Endometrial microvascular endothelial cells (primary cell): ENCODE results near the gene HMGXB3. TPM values are rescaled to one million over a fixed set of nuclear protein-coding genes. Genes with fewer than 3 reads are reported as not detected.

Experiments used
- in situ Hi-C: cut with HindIII; loops from 2 replicates; pipeline ENCODE4 v1.10.0; 2017; ENCODE audit warnings: low sequenced_read_pairs, low pct_unique_long_range_greater_than_20kb; ENCODE audit errors: inconsistent ontology term
- total RNA-seq: library from RNA; depleted of rRNA; stranded (reverse); fragments of >200 nt; gene quantifications from one replicate; pipeline ENCODE4 v1.2.3, GENCODE V29; 2015; ENCODE audit errors: inconsistent ontology term

Gene HMGXB3
- total RNA-seq, 1 donor from 2014 or later = 26.0 TPM

DNA sequence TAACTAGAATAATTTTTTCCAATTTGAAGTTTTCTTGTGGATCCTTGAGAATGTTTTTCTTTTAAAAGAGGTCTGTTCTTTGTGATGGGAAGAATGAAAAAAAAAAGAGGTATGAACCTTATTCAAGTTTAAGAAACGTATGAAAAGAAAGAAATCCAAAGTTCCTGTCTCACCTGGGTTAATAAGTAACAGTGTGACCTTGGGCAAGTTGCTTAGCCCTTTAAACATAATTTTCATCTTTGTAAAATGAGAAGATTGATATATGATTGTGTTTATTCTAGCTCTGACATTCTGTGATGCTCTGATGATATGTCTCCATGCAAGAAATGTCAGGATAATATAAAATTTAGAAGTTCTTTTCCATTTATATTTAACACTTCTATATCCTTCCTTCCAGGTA, 20.6 kb upstream of the HMGXB3 start:
- in situ Hi-C loops = no loop called here

DNA sequence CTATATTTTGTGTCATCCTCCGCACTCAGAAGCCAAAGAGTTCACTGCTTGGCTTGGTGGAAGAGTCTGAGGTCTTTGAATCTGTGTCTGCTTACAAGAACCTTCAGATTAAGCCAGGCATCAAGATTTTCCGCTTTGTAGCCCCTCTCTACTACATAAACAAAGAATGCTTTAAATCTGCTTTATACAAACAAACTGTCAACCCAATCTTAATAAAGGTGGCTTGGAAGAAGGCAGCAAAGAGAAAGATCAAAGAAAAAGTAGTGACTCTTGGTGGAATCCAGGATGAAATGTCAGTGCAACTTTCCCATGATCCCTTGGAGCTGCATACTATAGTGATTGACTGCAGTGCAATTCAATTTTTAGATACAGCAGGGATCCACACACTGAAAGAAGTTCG, 19.3 kb upstream of the HMGXB3 start:
- in situ Hi-C loops = no loop called here

GRCh38 chr5:149982505-149982904, 18.0 kb upstream of the HMGXB3 start:
- in situ Hi-C loops = no loop called here

DNA sequence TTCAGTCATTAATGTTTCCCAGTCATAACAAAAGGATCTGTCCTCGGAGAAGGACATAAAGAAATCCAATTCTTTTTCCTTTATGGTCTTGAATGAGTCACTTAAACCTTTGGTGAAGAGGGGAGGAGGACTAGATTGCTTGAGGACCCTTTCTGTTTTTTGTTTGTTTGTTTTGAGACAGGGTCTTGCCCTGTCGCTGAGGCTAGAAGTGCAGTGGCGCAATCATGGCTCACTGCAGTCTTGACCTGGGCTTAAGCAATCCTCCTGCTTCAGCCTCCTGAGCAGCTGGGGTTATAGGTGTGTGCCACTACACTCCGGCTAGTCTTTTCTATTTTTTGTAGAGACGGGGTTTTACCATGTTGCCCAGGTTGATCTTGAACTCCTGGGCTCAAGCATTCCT, 12.4 kb upstream of the HMGXB3 start:
- in situ Hi-C loops = no loop called here

GRCh38 chr5:149990518-149991376, 9.8 kb upstream of the HMGXB3 start:
- in situ Hi-C loops = no loop called here

GRCh38 chr5:149993471-149993870, 7.1 kb upstream of the HMGXB3 start:
- in situ Hi-C loops = no loop called here

GRCh38 chr5:149995385-149996204, 4.9 kb upstream of the HMGXB3 start:
- in situ Hi-C loops = no loop called here

GRCh38 chr5:149996205-149996890, 4.2 kb upstream of the HMGXB3 start:
- in situ Hi-C loops = no loop called here

DNA sequence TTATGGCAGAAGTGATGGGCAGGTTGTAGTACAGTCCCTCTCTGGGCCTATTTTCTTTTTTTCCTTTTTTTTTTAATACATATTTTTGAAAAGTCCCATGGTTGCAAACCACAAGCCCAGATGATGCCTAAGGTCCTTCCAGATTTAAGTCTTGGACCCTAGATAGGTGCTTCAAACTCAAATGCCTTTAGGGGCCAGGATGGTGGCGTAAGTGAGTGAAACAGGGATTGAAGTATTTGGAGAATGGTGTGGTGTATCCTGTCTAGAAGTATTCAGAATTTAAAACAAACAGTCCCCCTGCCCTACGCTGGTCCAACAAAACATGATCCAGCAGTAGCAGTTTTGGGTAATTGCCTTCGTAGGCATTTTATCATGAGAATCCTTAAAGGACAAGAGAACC, 2.3 kb upstream of the HMGXB3 start:
- in situ Hi-C loops = no loop called here

DNA sequence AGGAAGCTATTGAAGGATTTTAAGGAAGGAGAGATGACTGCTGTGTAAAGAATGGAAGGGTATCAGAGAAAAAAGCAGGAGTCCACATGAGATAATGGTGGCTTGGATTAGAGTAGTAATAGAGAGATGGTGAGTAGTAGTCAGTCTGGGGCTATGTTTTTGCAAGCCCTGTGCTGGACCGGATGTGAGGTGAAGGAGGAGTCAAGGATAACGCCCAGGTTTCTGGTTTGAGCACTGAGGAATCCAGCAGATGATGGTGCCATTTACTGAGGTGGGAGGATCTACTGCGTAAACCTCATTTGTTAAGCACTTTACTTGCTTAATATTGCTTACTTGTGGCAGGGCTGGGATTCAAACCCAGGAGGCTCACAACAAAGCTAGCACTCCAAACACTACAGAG, 1.2 kb upstream of the HMGXB3 start:
- in situ Hi-C loops = no loop called here

DNA sequence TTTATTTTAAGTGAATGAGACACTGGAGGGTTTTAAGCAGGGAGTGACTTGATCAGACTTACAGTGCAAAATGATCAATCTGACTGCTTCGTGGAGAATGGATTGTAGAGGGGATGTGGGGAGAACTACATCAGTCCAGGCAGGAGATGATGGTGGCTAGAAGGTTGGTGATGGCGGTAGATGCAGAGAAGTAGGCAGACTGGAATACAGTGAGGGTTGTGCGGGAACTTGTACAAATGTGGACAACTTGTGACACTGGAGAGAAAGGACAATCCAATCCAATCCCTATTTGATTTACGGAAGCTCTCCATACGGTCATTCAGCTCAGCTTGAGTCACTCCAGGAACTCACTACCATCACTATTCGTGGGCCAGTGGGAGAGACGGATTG, 678 bp upstream of the HMGXB3 start:
- in situ Hi-C loops = no loop called here

DNA sequence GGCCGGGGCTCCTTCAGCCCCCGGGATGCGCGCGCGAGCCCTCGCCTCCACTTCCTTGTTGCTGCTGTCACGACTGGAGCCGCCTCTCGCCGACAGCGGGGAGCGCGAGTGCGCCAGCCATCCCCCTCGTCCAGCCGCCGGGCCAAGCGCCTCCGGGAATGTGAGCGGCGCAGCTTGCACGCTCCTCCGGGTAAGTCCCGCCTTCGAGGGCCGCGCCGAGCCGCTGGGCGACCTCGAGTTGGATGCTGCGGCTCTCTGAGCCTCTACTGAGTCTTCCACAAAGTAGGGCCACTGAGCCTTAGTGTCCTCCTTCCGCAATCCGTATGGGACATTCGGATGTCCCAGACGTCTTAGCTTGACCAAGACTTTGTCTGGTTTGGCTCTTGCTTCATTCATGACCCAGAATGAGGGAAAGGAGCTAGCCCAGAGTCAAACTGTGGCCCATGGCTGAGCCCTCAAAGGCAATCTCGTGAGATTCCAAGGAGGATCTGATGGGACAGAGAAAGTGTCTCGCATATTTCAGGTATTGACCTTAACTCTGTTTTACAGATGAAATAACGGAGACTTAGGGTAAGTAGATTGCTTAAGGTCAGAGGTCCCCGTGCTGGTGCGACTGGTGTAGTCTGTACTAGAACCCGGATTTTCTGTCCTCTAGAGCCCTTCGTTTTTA, 586 bp downstream of the HMGXB3 start:
- in situ Hi-C loops = no loop called here

DNA sequence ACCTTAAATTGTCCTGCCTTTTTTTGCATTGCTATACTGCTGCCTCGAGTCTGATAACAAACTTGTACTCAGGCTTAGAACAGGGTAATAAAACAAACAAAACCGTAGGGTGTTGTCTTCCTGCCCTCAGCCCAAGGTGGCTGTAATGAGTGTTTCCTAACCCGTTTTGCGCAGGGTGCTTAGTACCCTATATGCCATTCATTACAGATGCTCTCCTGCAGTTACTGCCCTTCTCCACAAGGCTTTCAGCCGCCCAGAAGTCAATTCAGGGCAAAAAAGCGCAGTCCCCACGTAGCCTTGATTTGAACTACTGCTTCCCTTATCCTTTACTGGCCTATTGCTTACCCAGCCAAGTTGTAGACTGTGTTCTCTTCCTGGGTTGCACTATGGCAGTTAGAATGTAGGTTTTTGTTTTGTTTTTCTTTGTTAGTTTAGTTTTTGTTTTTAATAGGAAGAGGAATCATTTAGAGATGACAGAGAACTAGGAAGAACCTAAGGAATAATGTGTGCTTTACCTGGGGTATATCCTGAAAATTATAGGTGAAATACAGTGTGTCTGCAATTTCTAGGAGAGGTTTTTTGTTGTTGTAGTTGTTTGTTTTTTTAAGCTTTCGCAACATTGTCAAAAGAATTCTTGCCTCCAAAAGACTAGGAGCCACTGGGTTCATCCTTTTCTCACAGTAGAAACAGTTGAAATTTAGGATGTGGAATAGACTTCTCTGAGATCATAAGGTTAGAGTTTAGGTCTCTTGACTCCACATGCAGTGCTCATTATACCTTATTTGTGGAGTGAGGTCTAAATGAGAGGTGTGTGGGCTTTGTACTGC, 1.3 kb downstream of the HMGXB3 start:
- in situ Hi-C loops = no loop called here

DNA sequence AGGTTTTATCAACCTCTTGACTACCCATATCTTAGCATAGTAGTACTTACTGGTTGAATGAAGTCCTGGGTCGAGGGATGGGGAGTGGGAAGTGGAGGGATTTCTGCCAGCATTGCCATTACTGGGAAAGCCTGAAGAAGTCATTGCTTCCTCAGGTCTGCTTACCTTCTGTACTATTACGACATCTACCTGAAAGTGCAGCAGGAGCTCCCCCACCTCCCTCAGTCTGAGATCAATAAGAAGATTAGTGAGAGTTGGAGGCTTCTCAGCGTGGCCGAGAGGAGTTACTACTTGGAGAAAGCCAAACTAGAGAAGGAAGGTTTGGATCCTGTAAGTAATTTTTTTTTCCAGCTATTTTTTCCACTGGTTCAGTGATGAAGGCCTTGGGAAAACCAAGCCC, 5.8 kb downstream of the HMGXB3 start:
- in situ Hi-C loops = no loop called here

- in situ Hi-C loops = no loop called here
These were observed 6.5 kb downstream of the HMGXB3 start for GRCh38 chr5:150007050-150007449.

DNA sequence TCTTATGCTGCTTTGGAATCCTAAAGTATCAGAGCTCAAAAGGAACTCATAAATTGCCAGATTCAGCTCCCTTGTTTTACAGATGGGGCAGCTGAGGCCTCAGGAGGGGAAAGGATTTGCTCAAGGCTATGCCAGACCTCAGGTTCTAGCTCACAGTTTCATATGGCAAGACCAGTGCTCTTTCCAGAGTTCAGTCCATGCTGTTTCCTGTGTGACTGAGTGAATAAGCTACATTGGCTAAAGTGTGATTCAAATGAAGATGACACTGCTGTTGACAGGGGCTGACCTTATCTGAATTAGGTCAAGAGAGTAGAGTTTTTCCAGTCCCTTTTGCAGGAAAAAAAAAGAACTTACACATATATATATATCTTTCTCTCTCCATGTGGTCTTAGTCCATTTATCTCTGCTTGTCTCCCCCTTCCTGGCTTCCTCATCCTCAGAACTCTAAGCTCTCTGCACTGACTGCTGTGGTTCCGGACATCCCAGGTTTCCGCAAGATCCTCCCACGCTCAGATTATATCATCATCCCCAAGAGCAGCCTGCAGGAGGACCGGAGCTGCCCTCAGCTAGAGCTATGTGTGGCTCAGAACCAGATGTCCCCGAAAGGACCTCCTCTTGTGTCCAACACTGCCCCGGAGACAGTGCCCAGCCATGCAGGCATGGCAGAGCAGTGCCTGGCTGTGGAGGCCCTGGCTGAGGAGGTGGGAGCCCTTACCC, 9.3 kb downstream of the HMGXB3 start:
- in situ Hi-C loops = no loop called here

- in situ Hi-C loops = no loop called here
These were observed 13.4 kb downstream of the HMGXB3 start for GRCh38 chr5:150013931-150014330.

DNA sequence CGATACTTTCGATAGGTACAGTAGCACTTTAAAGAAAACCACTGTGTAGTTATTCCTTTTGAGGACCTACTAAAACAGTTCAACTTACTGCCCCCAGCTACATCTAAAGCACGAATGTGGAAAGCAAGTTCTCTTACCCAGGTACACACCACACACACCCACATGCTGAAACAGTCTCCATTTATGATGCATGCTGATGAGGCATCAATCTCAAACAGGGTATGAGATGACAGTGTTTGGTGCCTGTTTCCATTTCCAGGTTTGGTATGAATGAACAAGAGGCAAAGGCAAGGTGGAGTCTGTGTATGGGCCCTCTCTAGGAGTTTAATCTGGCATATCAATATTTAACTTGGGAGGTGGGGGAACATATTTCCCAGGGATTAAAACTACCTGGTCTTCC, 13.9 kb downstream of the HMGXB3 start:
- in situ Hi-C loops = no loop called here
